Trophoblast cell (in vitro differentiated cells and primary cell): ENCODE measurements around the gene CTNNA1.

Source experiments
- DNase-seq, 2 donors: peaks; one replicate each; pipeline ENCODE4 v3.0.0-alpha.2; 2016
- H2AFZ ChIP-seq: 2 replicates; pipeline ENCODE4 v1.6.1; 2013; ENCODE audit warnings: low read length, moderate library complexity, mild to moderate bottlenecking; ENCODE audit not compliant: insufficient read depth, poor library complexity
- H2AK5ac ChIP-seq: 2 replicates; pipeline ENCODE4 v1.6.1; 2013; ENCODE audit warnings: mild to moderate bottlenecking, low read length
- H2BK120ac ChIP-seq: 2 replicates; pipeline ENCODE4 v1.6.1; 2013; ENCODE audit warnings: low read length, mild to moderate bottlenecking, moderate library complexity; ENCODE audit not compliant: insufficient read depth, poor library complexity
- H2BK12ac ChIP-seq: 2 replicates; pipeline ENCODE4 v1.6.1; 2013; ENCODE audit warnings: mild to moderate bottlenecking, low read length, moderate library complexity
- H2BK5ac ChIP-seq: 2 replicates; pipeline ENCODE4 v1.6.1; 2013; ENCODE audit warnings: low read length, low read depth, moderate library complexity, mild to moderate bottlenecking; ENCODE audit not compliant: poor library complexity
- H3K14ac ChIP-seq: 2 replicates; pipeline ENCODE4 v1.6.1; 2013; ENCODE audit warnings: mild to moderate bottlenecking, low read length
- H3K18ac ChIP-seq: 2 replicates; pipeline ENCODE4 v1.6.1; 2013; ENCODE audit warnings: mild to moderate bottlenecking, low read length
- H3K23ac ChIP-seq: 2 replicates; pipeline ENCODE4 v1.6.1; 2013; ENCODE audit warnings: low read length
- H3K27ac ChIP-seq: 2 replicates; pipeline ENCODE4 v1.5.1; 2013; ENCODE audit warnings: low read depth, mild to moderate bottlenecking, inconsistent platforms, low read length, moderate library complexity
- H3K27me3 ChIP-seq: 2 replicates; pipeline ENCODE4 v1.6.1; 2013; ENCODE audit warnings: inconsistent platforms, mild to moderate bottlenecking, low read length, moderate library complexity; ENCODE audit not compliant: insufficient read depth
- H3K36me3 ChIP-seq, 2 experiments: 1 replicate in 1 of 2; 2 replicates in 1 of 2; pipeline ENCODE4 v1.6.1; 2013; ENCODE audit warnings: low read length in 2 of 2, mild to moderate bottlenecking in 2 of 2, moderate library complexity in 1 of 2; ENCODE audit not compliant: insufficient read depth in 2 of 2, control insufficient read depth in 1 of 2
- H3K4ac ChIP-seq: 2 replicates; pipeline ENCODE4 v1.6.1; 2013; ENCODE audit warnings: low read depth, mild to moderate bottlenecking, low read length, moderate library complexity
- H3K4me1 ChIP-seq, 2 experiments: 1 replicate in 1 of 2; 2 replicates in 1 of 2; pipeline ENCODE4 v1.6.1; 2013; ENCODE audit warnings: low read length in 2 of 2, mild to moderate bottlenecking in 2 of 2, moderate library complexity in 1 of 2; ENCODE audit not compliant: insufficient read depth in 2 of 2, control insufficient read depth in 1 of 2
- H3K4me2 ChIP-seq: 2 replicates; pipeline ENCODE4 v1.6.1; 2013; ENCODE audit warnings: inconsistent platforms, mild to moderate bottlenecking, low read length, moderate library complexity
- H3K4me3 ChIP-seq: 2 replicates; pipeline ENCODE4 v1.5.1; 2013; ENCODE audit warnings: mild to moderate bottlenecking, low read depth, low read length, inconsistent platforms
- H3K79me1 ChIP-seq: one replicate; pipeline ENCODE4 v1.6.1; 2013; ENCODE audit warnings: low read length
- H3K79me2 ChIP-seq: 2 replicates; pipeline ENCODE4 v1.6.1; 2013; ENCODE audit warnings: low read length, mild to moderate bottlenecking; ENCODE audit not compliant: control insufficient read depth, insufficient read depth, poor library complexity
- H3K9ac ChIP-seq: 2 replicates; pipeline ENCODE4 v1.6.1; 2013; ENCODE audit warnings: mild to moderate bottlenecking, low read length
- H3K9me3 ChIP-seq: 2 replicates; pipeline ENCODE4 v1.6.1; 2013; ENCODE audit warnings: low read depth, mild to moderate bottlenecking, control low read depth, inconsistent platforms, low read length; ENCODE audit not compliant: insufficient read depth
- H4K12ac ChIP-seq: 2 replicates; pipeline ENCODE4 v1.6.1; 2013; ENCODE audit warnings: low read depth, mild to moderate bottlenecking, low read length, moderate library complexity
- H4K8ac ChIP-seq: 2 replicates; pipeline ENCODE4 v1.6.1; 2013; ENCODE audit warnings: low read depth, mild to moderate bottlenecking, low read length, moderate library complexity
- H4K91ac ChIP-seq: one replicate; pipeline ENCODE4 v1.6.1; 2013; ENCODE audit warnings: low read depth, mild to moderate bottlenecking, low read length, moderate library complexity
- WGBS: extraction: QIAGEN DNeasy Blood & Tissue Kit; methylation state at CpG from one replicate; pipeline ENCODE4 v1.1.7; 2013; ENCODE audit warnings: missing lambda C conversion rate; ENCODE audit not compliant: insufficient read length, insufficient coverage; ENCODE audit errors: extremely low coverage; 5-methylcytosine and 5-hydroxymethylcytosine counted together

The CTNNA1 gene

GRCh38 chr5:138724470-138725146, 28.6 kb upstream of the CTNNA1 start:
- H3K4ac ChIP-seq = no peak overlapping the region
- H2AK5ac ChIP-seq = no peak overlapping the region
- H2BK120ac ChIP-seq = peak overlapping the region; percentile 23
- no peaks in the 10 kb centered on the region for H3K27me3 ChIP-seq
- peak overlapping the region; percentile 21 for H2BK12ac ChIP-seq
- H3K36me3 ChIP-seq = no peaks in the 10 kb centered on the region
- H2AFZ ChIP-seq = no peak overlapping the region
- no peak overlapping the region for H3K9ac ChIP-seq
- H3K4me1 ChIP-seq = peaks cover 22 to 29% of the 10 kb centered on the region in 2 experiments
- H3K23ac ChIP-seq = no peak overlapping the region
- no CpG with 5 or more reads among the region's 5 CpGs for WGBS
- no peak overlapping the region for H3K14ac ChIP-seq
- peak; percentile 94 to 96 for DNase-seq
- H4K91ac ChIP-seq = peak overlapping the region; percentile 32
- H3K18ac ChIP-seq = no peak overlapping the region
- peaks cover 18% of the 10 kb centered on the region for H3K79me1 ChIP-seq
- peak overlapping the region; percentile 62 for H3K27ac ChIP-seq
- no peak overlapping the region for H4K8ac ChIP-seq
- H2BK5ac ChIP-seq = peak overlapping the region; percentile 7
- H3K79me2 ChIP-seq = no peaks in the 10 kb centered on the region
- no peaks in the 10 kb centered on the region for H3K9me3 ChIP-seq
- H4K12ac ChIP-seq = no peak overlapping the region
- H3K4me3 ChIP-seq = no peak overlapping the region
- H3K4me2 ChIP-seq = peak overlapping the region; percentile 44

GRCh38 chr5:138725153-138725817, 27.9 kb upstream of the CTNNA1 start:
- H3K27ac ChIP-seq = peak overlapping the region; percentile 62
- no peak overlapping the region for H2AK5ac ChIP-seq
- H3K4me1 ChIP-seq = peaks cover 22 to 29% of the 10 kb centered on the region in 2 experiments
- peak; percentile 96 to 97 for DNase-seq
- H4K91ac ChIP-seq = peak overlapping the region; percentile 45
- no peak overlapping the region for H3K4ac ChIP-seq
- WGBS = no CpG with 5 or more reads among the region's 12 CpGs
- H3K9me3 ChIP-seq = no peaks in the 10 kb centered on the region
- H4K8ac ChIP-seq = peak overlapping the region; percentile 0
- H2BK5ac ChIP-seq = peak overlapping the region; percentile 14
- no peak overlapping the region for H3K4me3 ChIP-seq
- H2BK12ac ChIP-seq = peak overlapping the region; percentile 23
- H2AFZ ChIP-seq = peak overlapping the region; percentile 11
- peaks cover 18% of the 10 kb centered on the region for H3K79me1 ChIP-seq
- H3K14ac ChIP-seq = no peak overlapping the region
- H4K12ac ChIP-seq = no peak overlapping the region
- no peak overlapping the region for H3K23ac ChIP-seq
- H3K36me3 ChIP-seq = no peaks in the 10 kb centered on the region
- no peaks in the 10 kb centered on the region for H3K27me3 ChIP-seq
- H3K18ac ChIP-seq = no peak overlapping the region
- H2BK120ac ChIP-seq = peak overlapping the region; percentile 22
- no peaks in the 10 kb centered on the region for H3K79me2 ChIP-seq
- no peak overlapping the region for H3K9ac ChIP-seq
- H3K4me2 ChIP-seq = peak overlapping the region; percentile 44

GRCh38 chr5:138725818-138726416, 27.3 kb upstream of the CTNNA1 start:
- Histone ChIP-seq H4K8ac (peak overlapping the region; percentile 26), H2AFZ (peak overlapping the region; percentile 11), H2BK120ac (peak overlapping the region; percentile 85), H3K79me2 (no peaks in the 10 kb centered on the region), H3K4ac (peak overlapping the region; percentile 3), H3K4me3 (no peak overlapping the region), H3K36me3 (no peaks in the 10 kb centered on the region), H4K12ac (no peak overlapping the region), H3K23ac (no peak overlapping the region), H3K4me1 (peaks cover 22 to 28% of the 10 kb centered on the region in 2 experiments), H2AK5ac (peak overlapping the region; percentile 75), H3K14ac (peak overlapping the region; percentile 26), H3K18ac (peak overlapping the region; percentile 37), H3K27me3 (no peaks in the 10 kb centered on the region), H3K9me3 (no peaks in the 10 kb centered on the region), H3K79me1 (peaks cover 18% of the 10 kb centered on the region), H2BK5ac (peak overlapping the region; percentile 26), H4K91ac (peak overlapping the region; percentile 63), H3K27ac (peak overlapping the region; percentile 58), H3K9ac (no peak overlapping the region), H3K4me2 (peak overlapping the region; percentile 37), H2BK12ac (peak overlapping the region; percentile 58)
- WGBS = no CpG with 5 or more reads among the region's 6 CpGs
- DNase-seq = peak in 1 of 2 donors; percentile 30

GRCh38 chr5:138726848-138727247, 26.4 kb upstream of the CTNNA1 start:
- WGBS = no CpG with 5 or more reads among the region's 4 CpGs
- peaks cover 22 to 26% of the 10 kb centered on the region in 2 experiments for H3K4me1 ChIP-seq
- no peak overlapping the region for H4K8ac ChIP-seq
- H3K36me3 ChIP-seq = no peaks in the 10 kb centered on the region
- H3K4me2 ChIP-seq = no peak overlapping the region
- no peak for DNase-seq
- no peak overlapping the region for H3K4ac ChIP-seq
- H2BK120ac ChIP-seq = no peak overlapping the region
- no peak overlapping the region for H2BK5ac ChIP-seq
- no peaks in the 10 kb centered on the region for H3K27me3 ChIP-seq
- no peak overlapping the region for H4K12ac ChIP-seq
- no peak overlapping the region for H3K23ac ChIP-seq
- H3K18ac ChIP-seq = no peak overlapping the region
- H3K79me2 ChIP-seq = no peaks in the 10 kb centered on the region
- no peak overlapping the region for H2AFZ ChIP-seq
- H3K27ac ChIP-seq = no peak overlapping the region
- no peak overlapping the region for H2BK12ac ChIP-seq
- peak overlapping the region; percentile 8 for H2AK5ac ChIP-seq
- H3K14ac ChIP-seq = no peak overlapping the region
- no peaks in the 10 kb centered on the region for H3K9me3 ChIP-seq
- no peak overlapping the region for H3K4me3 ChIP-seq
- peak overlapping the region; percentile 2 for H4K91ac ChIP-seq
- H3K79me1 ChIP-seq = peaks cover 18% of the 10 kb centered on the region
- H3K9ac ChIP-seq = no peak overlapping the region
